AG08395 (cell line): Measurements from ENCODE around the gene MAP3K20.
A peak's percentile ranks its signal among the peaks of the same experiment; 100 is the strongest.
"Not testable (repeated sequence)": the region's sequence is repeated elsewhere in the genome, so short reads cannot be mapped to it uniquely, and the experiment has no call there.

Source experiments
- DNase-seq: peaks from one replicate; pipeline ENCODE4 v3.0.0; 2012; ENCODE audit warnings: mixed read lengths, low spot score

MAP3K20 gene

GRCh38 chr2:173232956-173233744 lies 157.5 kb downstream of the MAP3K20 start:
- DNase-seq, result peak; percentile 22

GRCh38 chr2:173235947-173236803 lies 160.5 kb downstream of the MAP3K20 start:
- DNase-seq, result no peak

- no peak for DNase-seq
Measured at GRCh38 chr2:173238385-173238784, 162.7 kb downstream of the MAP3K20 start.

GRCh38 chr2:173238831-173239230 lies 163.2 kb downstream of the MAP3K20 start:
- no peak for DNase-seq

- no peak for DNase-seq
Measured at GRCh38 chr2:173239644-173240043, 164.0 kb downstream of the MAP3K20 start.

- DNase-seq, result no peak
Measured at GRCh38 chr2:173240083-173240482, 164.4 kb downstream of the MAP3K20 start.

GRCh38 chr2:173241643-173242042 lies 166.0 kb downstream of the MAP3K20 start:
- DNase-seq, result no peak

GRCh38 chr2:173247156-173247555 lies 171.5 kb downstream of the MAP3K20 start:
- no peak for DNase-seq

GRCh38 chr2:173248381-173248780 lies 172.7 kb downstream of the MAP3K20 start:
- no peak for DNase-seq

- no peak for DNase-seq
Measured at GRCh38 chr2:173249661-173250641, 174.3 kb downstream of the MAP3K20 start.

GRCh38 chr2:173251225-173251624 lies 175.6 kb downstream of the MAP3K20 start:
- no peak for DNase-seq

- DNase-seq, result no peak
Measured at GRCh38 chr2:173252581-173252980, 176.9 kb downstream of the MAP3K20 start.

- no peak for DNase-seq
Measured at GRCh38 chr2:173254659-173255058, 179.0 kb downstream of the MAP3K20 start.

GRCh38 chr2:173258701-173259100 lies 183.1 kb downstream of the MAP3K20 start:
- DNase-seq, result no peak

GRCh38 chr2:173262356-173262755 lies 186.7 kb downstream of the MAP3K20 start:
- not testable (repeated sequence) for DNase-seq

- no peak for DNase-seq
Measured at GRCh38 chr2:173264151-173264550, 188.5 kb downstream of the MAP3K20 start.

GRCh38 chr2:173264603-173265366 lies 189.1 kb downstream of the MAP3K20 start:
- DNase-seq, result no peak

- DNase-seq, result no peak
Measured at GRCh38 chr2:173271135-173271534, 195.5 kb downstream of the MAP3K20 start.

GRCh38 chr2:173271825-173272224 lies 196.2 kb downstream of the MAP3K20 start:
- DNase-seq, result no peak

GRCh38 chr2:173272849-173273248 lies 197.2 kb downstream of the MAP3K20 start:
- DNase-seq, result no peak
